Fibroblast of pulmonary artery (primary cell): ENCODE measurements around the gene CLTCL1.
"Not testable (repeated sequence)": the region's sequence is repeated elsewhere in the genome, so short reads cannot be mapped to it uniquely, and the experiment has no call there.

Source experiments
- DNase-seq: peaks from one replicate; pipeline ENCODE4 v3.0.0-alpha.2; 2010; ENCODE audit warnings: low read depth
- H3K4me3 ChIP-seq: replicated peaks from 2 replicates; pipeline ENCODE4 v1.5.1; 2011; ENCODE audit warnings: low read depth, mild to moderate bottlenecking, control low read depth, low read length, moderate library complexity
- TF ChIP-seq, protein P1 (sequence below): IDR thresholded peaks from 2 replicates; pipeline ENCODE4 v1.5.1; 2011; ENCODE audit warnings: mild to moderate bottlenecking, control low read depth, low read length, inconsistent platforms; ENCODE audit errors: missing control alignments

Gene CLTCL1

DNA sequence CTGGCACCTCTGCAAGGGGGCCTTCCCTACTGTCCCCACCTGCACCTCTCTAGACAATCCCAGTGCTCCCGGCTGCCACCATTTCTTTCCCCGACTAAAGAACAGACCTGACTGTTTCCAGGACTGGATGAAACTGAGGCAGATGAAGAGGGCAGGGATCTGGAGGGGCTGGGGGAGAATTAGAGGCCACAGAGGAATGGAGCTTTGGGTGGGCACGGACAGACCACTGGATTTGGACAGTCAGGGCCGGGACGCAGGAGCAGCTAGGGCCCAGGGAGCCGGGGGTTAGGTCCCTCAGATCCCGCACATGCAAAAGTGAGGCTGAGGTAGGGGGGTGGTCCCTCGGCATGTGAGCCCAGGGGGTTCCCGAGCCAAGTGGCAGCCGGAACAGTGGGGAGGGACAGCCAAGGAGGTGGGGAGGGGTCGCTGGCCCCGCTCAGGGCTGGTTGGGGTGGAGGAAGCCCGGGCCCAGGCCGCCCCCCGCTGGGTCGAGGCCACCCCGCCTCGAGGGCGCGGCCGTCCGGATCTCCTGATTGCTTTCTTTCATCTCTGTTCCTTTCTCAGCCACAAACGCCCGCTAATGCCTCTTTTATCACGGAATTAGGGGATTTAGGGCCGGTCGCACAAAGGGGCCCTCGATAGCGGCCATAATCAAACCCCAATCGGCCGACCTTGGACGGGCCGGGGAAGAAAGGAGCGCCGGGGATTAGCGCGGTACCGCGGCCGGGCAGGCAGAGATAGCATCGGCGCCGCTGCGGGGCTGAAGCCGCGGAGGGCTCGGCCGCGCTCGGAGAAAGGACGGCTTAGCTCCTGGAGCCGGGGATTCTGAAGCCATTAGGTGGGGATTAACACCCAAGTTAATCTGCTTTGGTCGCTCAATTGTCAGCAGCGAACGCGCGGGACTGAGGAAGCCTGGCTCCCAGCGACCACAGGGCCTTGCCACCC lies 122.2 kb downstream of the CLTCL1 start:
- no peak for DNase-seq
- peak overlapping the region; percentile 25 for H3K4me3 ChIP-seq
- TF ChIP-seq, protein P1, sequence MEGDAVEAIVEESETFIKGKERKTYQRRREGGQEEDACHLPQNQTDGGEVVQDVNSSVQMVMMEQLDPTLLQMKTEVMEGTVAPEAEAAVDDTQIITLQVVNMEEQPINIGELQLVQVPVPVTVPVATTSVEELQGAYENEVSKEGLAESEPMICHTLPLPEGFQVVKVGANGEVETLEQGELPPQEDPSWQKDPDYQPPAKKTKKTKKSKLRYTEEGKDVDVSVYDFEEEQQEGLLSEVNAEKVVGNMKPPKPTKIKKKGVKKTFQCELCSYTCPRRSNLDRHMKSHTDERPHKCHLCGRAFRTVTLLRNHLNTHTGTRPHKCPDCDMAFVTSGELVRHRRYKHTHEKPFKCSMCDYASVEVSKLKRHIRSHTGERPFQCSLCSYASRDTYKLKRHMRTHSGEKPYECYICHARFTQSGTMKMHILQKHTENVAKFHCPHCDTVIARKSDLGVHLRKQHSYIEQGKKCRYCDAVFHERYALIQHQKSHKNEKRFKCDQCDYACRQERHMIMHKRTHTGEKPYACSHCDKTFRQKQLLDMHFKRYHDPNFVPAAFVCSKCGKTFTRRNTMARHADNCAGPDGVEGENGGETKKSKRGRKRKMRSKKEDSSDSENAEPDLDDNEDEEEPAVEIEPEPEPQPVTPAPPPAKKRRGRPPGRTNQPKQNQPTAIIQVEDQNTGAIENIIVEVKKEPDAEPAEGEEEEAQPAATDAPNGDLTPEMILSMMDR, result no peak

DNA sequence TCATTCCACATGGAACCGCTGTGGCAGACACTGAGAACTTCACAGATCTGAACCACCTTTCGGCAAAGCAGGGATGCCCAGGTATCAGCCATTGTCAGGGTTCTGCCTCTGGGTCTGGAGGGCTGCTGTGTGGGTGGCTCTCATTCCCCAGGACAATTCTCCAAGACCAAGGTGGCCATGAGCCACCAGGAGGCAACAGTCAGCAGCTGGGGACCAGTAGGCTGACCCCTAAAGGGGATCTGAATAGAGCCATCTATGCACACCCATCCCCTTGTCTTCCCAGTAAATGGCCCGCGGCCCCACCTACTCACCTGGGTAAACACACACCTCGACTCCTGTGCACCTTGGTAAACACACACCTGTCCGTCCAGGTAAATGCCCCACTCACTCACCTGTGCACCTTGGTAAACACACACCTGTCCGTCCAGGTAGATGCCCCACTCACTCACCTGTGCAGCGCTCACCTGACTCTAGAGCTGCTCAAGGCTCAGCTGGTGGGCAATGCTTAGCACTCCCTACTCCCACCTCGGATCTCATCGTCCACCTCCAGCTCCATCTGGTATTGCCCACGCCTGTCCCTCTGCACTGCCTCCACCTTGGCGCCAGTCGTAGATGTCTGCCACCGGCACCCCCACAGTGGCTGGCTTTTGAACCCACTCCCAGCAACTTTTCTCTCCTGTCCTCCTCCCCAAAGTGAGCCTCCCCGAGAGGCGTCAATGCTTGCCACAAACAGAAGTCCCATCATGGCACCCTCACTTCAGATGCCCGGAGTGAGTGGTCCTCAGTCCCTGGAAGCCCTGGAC lies 123.2 kb downstream of the CLTCL1 start:
- no peak overlapping the region for H3K4me3 ChIP-seq
- no peak for DNase-seq
- TF ChIP-seq, protein P1, result no peak

DNA sequence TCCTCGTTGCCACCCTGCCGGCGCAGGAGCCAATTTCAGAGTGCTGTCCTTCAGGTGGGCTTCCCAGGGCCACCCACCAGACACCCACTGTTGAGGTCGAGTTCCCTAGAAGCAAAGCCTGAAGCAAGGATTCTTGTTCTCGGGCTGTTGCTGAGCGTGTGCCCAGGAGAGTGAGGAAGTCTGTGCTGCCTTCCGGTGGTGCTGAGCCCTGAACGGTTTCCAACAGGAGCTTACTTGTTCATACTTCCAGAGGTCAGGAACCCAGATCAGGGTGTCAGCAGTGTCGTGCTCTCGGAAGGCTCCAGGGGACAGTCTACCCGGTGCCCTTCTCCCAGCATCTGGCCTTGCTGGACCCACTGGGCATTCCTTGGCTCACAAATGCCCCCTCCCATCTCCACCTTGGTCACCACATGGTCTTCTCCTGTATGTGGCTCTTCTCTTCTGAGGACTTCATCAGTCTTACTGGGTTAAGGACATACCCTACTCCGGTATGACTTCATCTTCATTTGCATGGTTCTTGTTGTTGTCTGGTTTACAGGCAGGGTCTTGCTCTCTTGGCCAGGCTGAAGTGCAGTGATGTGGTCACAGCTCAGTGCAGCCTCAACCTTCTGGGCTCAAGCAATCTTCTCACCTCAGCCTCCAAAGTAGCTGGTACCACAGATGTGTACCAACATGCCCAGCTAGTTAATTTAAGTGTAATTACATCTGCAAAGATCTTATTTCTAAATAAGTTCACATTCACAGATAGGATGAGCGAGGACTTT lies 124.2 kb downstream of the CLTCL1 start:
- TF ChIP-seq, protein P1, result no peak
- DNase-seq, result no peak
- no peak overlapping the region for H3K4me3 ChIP-seq

DNA sequence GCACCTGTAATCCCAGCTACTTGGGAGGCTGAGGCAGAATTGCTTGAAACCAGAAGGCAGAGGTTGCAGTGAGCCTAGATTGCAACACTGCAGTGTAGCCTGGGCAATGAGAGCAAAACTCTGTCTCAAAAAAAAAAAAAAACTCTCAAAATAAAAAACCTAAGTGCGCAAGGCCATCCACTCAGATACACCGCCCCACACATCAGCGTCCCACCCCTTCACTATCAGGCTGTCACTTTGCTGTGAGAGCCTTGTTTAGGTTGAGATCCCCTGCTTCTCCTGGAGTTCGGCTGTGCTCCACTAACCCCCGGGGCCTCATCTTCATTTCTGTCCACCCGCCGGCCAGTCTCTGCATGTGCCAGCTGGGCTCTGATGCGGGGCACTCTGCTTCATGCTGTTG lies 125.1 kb downstream of the CLTCL1 start:
- TF ChIP-seq, protein P1, result no peak

DNA sequence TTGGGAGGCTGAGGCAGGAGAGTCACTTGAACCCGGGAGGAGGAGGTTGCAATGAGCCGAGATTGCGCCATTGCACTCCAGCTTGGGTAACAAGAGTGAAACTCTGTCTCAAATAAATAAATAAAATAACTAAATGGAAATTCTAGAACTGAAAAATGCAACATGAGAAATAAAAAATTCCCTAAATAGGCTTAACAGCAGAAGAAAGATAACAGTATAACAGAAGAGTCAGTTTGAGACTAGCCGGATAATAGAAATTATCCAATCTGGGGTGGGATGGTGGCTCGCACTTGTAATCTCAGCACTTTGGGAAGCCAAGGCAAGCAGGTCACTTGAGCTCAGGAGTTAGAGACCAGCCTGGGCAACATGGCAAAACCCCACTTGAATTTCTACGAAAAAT lies 127.1 kb downstream of the CLTCL1 start:
- TF ChIP-seq, protein P1, result no peak
- no peak overlapping the region for H3K4me3 ChIP-seq
- DNase-seq, result no peak

More for the DNA sequence above, 125.1 kb downstream of the CLTCL1 start:
- no peak for DNase-seq
- H3K4me3 ChIP-seq, result no peak overlapping the region

DNA sequence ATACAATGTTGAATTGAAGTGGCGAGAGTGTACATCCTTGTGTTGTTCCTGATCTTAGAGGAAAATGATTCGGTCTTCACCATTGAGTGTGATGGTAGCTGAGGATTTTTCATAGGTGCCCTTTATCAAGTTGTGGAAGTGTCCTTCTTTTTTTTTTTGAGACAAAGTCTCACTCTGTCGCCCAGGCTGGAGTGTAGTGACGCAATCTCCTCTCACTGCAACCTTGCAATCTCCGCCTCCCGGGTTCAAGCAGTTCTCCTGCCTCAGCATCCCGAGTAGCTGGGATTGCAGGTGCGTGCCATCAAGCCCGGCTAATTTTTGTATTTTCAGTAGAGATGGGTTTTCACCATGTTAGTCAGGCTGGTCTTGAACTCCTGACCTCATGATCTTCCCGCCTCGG lies 132.9 kb downstream of the CLTCL1 start:
- DNase-seq, H3K4me3 ChIP-seq: not testable (repeated sequence)

DNA sequence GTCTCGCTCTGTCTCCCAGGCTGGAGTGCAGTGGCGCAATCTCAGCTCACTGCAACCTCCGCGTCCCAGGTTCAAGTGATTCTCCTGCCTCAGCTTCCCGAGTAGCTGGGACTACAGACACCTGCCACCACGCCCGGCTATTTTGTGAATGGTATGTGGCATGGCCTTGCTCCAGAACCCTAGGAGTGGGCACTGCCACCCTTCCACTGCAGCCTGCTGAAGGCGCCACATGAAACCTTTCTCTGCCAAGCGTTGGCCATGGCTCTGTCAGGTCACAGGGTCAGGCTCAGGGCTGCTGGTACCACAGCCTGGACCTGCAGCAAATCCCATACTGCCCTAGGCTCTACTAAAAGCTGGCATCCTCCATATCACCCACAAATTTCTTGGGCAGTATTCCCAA lies 135.4 kb downstream of the CLTCL1 start:
- not testable (repeated sequence) for H3K4me3 ChIP-seq, DNase-seq
